Measurements from ENCODE around the gene CISH. TPM values are rescaled to one million over a fixed set of nuclear protein-coding genes. Genes with fewer than 3 reads are reported as not detected.

CISH gene, protein sequence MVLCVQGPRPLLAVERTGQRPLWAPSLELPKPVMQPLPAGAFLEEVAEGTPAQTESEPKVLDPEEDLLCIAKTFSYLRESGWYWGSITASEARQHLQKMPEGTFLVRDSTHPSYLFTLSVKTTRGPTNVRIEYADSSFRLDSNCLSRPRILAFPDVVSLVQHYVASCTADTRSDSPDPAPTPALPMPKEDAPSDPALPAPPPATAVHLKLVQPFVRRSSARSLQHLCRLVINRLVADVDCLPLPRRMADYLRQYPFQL
- polyA plus RNA-seq (ENCODE audit: insufficient read length in 4 of 4), result 10 to 100 TPM; 31.3 to 40.6 (median 36.0) TPM

DNA sequence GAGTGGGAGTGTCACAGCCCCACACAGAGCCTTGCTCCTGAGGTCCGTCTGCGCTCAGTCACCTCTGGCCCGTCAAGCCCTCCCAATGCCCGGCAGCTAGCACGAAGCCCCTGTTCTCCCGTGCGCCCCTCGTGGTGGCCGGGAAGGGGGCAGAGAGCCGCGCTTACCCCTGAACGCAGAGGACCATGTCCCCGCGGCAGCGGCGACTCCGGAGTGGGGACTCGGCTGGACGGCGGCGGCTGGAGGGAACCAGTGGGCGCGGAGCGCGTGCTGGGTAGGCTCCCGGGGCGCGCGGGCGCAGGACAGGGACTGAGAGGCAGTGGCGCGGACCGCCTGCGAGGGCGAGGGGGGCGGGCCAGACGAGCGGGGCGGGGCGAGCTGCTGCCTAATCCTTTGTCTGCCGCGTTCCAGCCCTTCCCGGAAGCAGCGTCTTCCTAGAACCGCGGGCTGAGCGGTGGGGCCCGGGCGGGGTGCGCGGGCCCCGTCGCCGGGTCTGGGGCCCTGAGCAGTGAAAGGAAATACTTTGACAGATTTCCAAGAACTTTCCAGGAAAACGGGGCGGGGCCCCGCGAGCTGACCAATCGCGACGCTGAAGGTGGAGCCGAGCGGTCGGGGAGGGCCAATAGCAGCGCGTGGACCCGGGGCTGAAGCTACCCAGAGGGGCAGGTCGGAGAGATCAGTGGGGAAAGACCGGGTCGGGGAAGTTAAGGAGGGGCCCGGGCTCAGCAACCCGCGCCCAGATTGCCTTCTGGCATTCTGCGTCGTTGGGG is at the start of gene CISH:
CISH (minus strand) TSS at position 311 of the 770 bp plus-strand sequence; CDS start at position 187, 124 bp downstream.
- peak; percentile 93 to 96 (median 94) for DNase-seq (ENCODE audit: low read depth in 4 of 4, low spot score in 3 of 4)

DNA sequence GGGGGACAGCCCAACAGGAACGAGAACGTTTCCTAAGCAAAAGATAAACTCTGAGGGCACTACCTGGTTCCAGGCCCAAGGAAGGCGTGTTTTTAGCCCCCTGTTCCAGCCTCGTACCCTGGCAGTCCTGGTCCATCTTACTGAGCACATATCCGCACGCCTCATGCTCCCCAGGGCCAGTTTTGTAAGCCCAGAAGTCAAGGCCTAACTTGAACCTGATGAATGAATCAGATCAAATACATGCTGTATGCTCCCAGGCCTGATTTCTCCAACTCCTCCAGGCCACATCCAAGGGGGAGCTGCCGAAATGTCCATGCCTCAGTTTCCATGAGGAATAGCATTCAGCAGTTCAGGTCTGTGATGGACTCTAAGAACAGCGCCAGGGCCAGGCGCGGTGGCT is 48.8 kb upstream of the CISH start:
- no peak for DNase-seq (ENCODE audit: low read depth in 4 of 4, low spot score in 3 of 4)

DNA sequence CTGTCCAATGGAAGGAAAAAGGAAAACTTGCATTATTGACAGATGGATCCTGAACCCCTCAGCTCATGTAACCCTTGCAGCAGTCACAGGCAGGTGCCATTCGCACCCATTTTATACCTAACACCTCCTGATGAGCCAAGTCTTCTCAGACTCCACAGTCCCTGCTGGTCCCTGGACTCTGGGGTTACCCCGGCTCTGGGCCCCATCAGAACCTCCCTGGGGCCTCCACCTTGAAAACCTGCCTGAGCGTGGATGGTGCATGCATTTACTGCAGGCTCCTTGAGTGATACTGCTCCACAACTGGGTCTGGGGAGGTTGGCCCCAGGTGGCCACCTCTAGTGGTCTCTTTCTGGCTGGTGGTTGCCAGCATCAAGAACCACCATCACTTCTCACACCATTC is 47.3 kb upstream of the CISH start:
- no peak for DNase-seq (ENCODE audit: low read depth in 4 of 4, low spot score in 3 of 4)

DNA sequence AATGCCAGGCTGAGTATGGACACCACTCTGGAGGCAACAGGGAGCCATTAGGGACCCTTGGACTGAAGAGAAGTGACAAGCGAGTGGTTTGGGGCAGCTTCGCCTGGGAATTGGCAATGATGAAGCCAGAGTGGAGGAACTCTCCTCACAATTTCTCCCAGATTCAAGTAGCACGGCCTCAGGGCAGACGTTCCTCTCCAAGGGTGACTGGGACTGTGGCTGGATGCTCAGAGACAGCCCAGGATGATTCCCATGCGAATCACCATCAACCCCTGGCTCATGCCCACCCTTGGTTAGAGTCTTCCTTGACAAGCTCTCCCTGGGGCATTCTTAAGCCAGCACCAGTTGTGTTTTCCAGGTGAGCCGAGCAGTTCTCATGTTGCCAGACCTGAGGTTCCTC is 46.8 kb upstream of the CISH start:
- no peak for DNase-seq (ENCODE audit: low read depth in 4 of 4, low spot score in 3 of 4)

DNA sequence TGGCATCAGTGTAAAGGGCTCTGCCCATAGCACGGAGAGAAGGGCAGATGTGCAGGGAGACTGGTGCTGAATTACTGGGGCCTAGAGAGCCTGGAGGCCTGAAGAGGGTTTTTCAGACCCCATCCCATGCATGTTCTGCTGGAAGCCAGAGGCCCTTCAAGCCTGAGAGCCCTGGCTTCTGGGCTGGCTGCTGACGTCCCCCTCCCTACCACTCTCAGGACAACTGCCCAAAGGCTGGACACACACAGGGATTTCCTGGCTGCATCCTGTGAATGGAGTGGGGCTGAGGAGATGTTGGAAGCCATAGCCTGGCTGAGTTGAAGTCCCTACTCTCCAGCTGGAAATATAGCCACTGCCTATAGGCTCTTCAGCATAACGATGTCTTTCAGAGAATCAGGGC is 46.2 kb upstream of the CISH start:
- DNase-seq (ENCODE audit: low read depth in 4 of 4, low spot score in 3 of 4), result no peak

DNA sequence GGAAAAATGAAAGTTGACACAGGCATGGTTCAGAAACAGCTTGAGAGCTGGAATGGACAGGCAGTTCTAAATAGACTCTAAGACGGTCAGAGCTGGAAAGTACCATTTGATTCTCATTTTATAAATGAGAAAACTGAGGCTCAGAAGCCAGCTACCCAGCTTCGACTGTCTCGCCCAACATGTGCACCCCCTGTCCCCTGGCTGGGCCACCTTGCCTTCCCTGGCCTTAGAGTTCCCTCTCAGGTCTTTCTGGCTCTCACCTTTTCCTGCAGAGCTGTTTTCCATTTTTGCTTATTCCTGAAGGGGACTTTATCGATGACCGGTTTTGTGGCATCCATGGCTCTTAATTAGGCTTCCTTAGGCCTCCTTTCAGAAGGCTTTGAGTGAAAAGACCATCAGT is 45.8 kb upstream of the CISH start:
- DNase-seq (ENCODE audit: low read depth in 4 of 4, low spot score in 3 of 4), result no peak

DNA sequence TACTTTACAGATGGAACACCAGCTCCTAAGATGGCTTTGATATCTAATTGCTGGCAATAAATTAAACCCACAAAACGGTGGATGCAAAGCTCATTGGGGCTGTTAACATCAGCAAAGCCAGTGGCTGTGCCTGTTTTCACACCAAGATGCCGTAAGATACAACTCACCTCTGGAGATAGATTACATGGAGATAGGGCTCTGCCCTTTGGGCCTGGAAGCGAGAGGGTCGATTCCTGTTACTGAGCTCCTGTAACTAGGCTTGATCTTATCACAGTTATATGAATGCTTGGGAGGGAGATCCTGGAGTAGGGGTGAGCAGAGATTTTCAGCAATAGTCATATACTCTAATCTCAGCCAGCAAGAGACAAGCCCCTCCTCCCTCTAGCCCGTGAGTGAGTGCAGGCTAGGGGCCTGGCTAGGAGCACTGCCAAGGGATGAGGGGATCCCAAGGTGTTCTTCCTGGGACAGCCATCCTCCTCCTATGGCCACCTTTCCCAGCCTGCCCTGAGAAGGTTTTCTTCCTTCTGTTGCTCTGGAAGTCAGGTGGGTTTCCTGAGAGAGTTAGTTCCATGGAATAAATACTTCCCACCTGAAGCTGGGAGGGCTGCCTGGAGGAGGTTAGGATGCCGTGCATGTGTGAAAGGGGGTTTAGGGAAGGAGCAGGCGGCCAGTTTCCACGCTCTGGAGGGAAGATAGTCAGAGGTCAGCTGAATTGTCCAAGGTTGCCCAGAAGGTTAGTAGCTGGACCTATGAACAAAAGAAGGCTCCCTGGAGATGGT is 45.0 kb upstream of the CISH start:
- DNase-seq (ENCODE audit: low read depth in 4 of 4, low spot score in 3 of 4), result no peak

DNA sequence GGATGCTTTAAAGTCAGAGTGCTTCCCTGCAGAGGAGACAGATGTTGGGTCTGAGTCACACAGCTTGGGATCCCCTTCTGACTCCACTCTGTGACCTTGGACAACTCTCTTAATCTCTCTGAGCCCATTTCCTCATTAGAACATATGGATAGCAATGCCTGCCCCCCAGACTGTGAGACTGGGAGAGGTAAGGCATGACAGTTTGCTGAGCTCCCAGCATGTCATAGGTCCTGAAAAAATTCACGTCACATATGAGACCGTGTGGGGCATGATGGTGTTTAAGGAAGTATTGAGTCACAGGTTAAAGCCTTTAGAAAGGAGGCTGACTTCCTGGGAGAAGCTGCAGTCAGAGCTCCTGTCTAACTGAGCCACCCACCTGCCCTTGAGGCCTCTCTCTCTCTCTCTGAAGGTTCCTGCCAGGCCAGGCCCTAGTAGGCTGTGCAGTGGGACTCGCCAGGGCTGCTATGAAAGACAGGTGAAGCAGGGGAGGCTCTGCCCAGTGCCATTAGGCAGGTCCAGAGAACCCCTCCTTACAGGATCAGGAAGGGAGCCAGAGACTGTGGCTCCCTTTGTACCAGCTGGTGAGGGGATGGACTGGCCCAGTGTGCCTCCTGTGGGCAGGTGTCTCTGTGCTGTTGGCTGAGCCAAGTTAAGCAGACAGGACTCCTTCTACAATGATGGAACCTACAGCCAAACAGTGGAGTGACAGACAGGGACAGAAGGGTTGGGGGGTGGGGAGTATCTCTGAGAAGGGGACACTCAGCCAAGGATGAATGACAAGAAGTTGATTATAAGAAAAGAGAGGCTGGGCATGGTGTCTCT is 43.6 kb upstream of the CISH start:
- DNase-seq (ENCODE audit: low read depth in 4 of 4, low spot score in 3 of 4), result no peak

DNA sequence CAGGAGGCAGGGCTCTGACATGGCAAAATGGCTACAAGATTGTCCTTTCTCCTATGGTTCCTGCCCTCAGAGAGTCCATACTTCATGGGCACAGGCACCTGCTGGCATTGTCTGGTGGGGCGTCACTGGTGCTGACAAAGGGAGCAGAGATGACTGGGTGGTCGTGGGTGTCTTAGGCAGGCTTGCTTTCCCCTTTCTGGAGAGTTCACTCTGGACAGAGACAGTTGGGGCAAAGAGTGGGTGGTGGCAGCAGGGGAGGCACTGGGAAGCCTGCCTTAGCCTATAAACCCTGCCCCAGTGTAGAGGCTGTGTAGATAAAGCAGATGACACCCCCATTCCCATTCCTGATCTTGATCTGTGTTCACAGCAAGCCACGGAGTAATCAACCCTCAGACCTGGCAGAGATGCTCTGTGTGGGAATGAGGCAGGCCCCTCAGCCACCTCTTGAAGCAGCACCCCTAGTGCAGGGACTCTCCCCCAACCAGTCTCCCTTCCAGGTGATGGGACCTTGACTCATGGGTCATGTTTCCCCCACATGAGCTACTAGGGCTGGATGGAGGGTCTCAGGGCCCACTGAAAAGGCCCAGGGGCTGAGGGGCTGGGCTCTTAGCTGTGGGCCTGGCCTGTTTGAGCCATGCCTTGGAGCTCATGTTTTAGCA is 42.5 kb upstream of the CISH start:
- DNase-seq (ENCODE audit: low read depth in 4 of 4, low spot score in 3 of 4), result no peak

DNA sequence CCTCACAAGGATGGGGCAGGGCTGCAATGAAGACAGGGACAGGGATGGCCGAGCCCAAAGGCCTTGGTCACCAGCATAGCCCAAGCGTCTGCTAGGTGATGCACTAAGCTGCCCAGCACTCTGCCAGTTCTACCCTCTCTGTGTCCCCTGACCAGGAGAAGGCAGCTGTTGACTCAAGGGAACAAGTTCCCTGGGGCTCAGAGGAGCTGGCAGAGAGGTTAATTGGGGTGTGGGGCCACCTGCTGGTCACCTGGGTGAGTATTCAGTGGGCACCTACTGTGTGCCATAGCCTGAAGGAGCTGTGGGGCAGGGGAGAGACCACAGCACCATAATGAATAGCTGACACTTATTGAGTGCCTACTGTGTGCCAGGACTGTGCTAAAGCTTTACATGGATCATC is 41.1 kb upstream of the CISH start:
- DNase-seq (ENCODE audit: low read depth in 4 of 4, low spot score in 3 of 4), result no peak

DNA sequence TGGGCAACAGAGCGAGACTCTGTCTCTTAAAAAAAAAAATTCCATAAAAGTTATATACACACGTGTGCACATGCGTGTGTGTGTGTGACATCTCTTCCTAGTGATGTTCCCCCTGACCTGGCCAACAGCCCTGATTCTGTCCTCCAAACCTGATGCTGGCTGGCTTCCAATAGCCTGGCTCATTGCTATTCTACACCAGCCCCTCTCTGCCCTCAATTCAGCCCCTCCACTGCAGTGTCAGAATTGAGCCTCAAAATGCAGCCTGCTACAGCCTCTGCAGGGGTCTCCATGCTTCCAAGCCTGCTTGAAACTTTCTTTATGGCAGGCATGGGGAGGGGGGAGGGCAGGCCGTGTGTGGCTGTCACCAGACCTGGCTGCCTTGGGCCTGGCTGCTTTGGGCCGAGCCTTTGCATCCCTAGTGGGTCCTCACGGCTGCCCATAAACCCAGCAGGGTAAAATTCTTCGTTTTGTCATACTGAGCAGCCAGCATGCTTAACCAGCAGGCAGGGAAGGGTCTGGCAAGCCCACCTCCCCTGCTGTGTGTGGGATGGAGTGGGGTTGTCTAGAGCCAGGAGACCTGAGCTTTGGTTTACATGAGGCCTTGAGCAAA is 40.5 kb upstream of the CISH start:
- no peak for DNase-seq (ENCODE audit: low read depth in 4 of 4, low spot score in 3 of 4)

DNA sequence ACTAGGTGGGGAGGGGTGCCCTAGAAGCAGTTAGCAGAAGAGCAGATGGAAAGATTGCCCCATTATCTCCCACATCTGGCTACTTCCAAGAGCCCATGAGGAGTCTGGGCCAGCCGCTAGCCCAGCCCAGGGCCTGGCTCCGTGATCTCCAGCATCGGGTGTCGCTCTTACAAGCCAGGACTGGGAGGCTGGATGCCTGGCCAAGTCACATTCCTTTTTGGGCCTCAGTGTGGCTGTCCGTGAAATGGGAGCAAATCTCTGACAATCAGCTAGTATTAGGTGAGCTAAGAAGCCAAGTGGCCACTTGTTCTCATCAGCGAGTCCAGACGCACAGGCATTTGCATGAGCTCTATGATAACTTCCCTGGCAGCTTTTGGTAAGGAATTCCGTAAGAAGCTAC is 39.9 kb upstream of the CISH start:
- no peak for DNase-seq (ENCODE audit: low read depth in 4 of 4, low spot score in 3 of 4)

DNA sequence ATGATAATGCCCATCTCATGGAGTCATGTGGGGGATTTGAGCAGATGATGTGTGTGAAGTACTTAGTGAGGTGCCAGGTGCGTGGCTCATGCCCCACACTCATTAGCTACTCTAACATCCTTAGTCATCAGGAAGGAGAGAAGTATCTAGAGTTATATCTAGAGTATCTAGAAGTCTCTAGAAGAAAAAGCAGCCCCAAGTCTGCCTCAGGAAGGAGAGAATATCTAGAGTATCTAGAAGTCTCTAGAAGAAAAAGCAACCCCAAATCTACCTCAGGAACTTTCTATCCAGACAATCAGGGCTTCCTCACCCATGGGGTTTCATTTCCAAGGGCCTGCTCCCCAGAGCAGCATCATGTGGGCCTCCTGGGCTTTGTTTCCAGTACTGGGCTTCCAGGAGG is 38.4 kb upstream of the CISH start:
- no peak for DNase-seq (ENCODE audit: low read depth in 4 of 4, low spot score in 3 of 4)

DNA sequence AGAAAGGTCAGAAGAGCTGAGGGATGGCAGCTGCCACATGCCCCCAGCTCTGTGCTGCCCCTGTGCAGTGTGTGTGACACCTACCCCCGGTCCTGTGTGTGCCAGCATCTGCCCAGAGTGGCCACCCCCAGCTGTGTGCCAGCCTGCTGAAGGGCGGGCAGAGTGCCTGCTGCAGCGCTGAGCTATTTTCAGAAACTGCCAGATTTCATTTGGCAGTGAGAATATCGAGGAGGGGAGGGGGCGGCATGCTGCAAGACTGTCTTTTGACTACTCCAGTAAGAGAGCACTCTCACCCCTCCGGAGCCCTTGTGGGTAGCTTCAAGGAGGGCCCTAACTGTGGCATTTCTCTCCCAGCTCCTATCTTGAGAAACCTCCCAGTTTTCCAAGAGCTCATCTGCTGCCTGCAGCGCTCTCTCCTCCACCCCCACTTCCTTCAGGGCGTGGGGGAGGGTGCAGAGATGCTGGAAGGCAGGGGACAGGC is 37.9 kb upstream of the CISH start:
- no peak for DNase-seq (ENCODE audit: low read depth in 4 of 4, low spot score in 3 of 4)

DNA sequence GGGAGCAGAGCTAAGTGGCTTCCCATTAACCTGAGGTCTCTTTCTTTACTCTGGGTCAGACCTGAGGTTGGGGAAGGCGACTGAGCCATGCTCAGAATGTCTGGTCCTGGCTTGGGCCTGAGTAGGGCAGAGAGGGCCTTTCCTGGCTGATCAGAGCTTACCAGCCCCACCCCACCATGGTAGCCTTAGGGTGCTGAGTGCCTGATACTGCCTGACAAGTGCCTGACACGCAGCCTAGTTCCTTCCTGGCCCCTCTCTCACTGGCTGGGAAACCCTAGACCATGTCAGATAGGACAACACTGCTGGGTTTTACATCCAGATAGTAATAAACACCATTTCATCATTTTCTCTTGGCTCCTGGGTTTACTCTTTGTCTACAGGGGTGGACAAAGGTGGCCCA is 37.4 kb upstream of the CISH start:
- DNase-seq (ENCODE audit: low read depth in 4 of 4, low spot score in 3 of 4), result no peak

DNA sequence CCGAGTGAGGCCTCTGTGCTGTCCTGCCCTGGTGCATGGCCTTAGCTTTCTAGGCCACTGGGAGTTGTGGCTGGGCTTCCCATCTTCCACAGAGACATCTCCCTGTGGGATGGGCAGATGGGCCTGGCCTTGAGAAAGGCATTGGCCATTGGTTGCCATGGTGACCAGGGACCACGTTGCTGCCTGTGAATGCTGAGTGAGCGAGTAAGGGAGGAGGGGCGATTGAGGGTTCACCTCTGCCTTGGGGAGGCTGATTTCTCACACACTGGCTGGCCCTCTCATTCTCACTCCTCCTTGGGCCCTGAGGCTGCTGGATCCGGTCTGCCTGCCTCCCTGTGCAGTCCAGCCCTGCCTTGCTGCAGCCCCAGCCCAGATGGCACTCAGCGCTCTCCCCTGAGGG is 36.7 kb upstream of the CISH start:
- DNase-seq (ENCODE audit: low read depth in 4 of 4, low spot score in 3 of 4), result no peak

DNA sequence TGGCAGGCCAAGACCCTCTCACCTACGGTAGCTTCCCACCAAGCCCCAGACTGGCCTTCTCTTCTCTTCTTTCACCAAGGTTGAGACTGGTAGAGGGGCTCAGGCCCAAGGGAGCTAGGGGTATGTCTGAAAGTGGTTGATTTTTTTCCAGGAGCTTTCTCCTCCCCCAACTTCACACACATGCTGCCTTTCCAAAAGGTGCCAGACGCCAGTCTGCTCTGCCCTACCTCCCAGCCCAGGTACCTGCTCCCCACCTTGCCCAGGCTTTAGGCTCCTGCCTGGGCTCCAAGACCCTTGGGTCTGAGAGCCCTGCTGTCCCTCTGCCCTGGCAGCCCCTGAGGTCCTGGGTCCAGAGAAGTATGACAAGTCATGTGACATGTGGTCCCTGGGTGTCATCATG is 33.8 kb upstream of the CISH start:
- no peak for DNase-seq (ENCODE audit: low read depth in 4 of 4, low spot score in 3 of 4)

DNA sequence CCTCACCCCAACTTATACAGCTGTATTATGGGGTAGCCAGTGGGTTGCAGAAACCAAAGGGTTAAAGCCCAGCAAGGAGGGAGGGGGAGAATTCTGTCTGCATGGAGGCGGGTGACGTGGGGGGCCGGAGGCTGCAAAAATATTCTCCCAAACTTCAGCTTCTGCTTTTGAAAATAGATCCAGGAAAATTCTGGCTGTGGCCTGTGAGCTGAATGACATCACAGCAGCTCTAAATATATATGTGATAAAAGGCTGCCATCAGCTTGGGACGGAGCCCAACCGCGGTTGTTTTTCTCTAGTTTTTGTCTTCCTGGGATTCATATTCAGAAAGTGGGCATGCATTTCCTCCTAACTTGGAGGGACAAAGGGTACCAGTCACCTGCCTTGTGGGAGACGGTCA is 33.0 kb upstream of the CISH start:
- no peak for DNase-seq (ENCODE audit: low read depth in 4 of 4, low spot score in 3 of 4)

DNA sequence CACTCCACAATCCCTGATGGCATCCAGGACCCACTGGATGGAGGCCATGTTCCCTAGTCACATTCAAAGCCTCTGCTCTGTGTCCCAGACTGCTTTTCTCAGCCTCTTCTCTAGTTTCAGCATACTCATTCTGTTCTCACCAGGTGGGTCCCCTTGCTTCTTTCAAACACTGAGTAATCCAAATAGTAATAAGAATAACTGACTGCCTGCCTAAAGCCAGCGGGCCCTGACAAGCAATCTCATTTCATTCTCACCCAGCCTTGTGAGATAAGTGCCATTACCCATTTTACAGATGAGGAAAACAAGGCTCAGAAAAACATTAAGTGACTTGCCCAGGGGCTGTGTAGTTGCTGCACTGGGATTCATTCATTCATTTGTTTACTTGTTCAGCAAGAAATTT is 30.8 kb upstream of the CISH start:
- DNase-seq (ENCODE audit: low read depth in 4 of 4, low spot score in 3 of 4), result no peak

DNA sequence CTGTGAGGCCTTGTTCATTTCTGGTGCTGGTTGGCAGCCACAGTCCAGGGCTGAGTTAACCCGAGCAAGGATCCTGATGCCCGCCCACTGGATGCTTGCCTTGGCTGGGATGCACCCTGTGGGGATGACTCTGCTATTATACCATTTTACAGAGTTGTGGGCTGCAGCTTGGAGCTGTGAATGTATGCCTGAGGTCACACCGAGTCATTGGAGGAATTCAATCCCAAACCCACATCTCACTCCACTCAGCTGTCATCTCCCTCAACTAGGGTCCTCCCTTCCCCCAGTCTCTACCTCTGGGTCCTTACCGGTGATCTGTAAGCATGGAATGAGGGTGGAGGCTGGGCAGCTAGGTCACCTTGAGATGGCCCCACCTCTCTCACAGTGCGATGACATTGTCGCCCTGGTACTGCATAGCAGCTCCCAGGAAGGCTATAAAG is 27.5 kb upstream of the CISH start:
- no peak for DNase-seq (ENCODE audit: low read depth in 4 of 4, low spot score in 3 of 4)
